DND-41 (cell line): ENCODE data around the gene SEPHS1.

Experiments used
- ATAC-seq: fragments of 200-7000 bp; cut with Tn5 transposase; 3 replicates; pipeline ENCODE4 v1.9.1; 2021; ENCODE audit warnings: low read depth; ENCODE audit not compliant: insufficient read depth
- DNase-seq: peaks from one replicate; pipeline ENCODE4 v3.0.0-alpha.2; 2020
- H2AFZ ChIP-seq: 2 replicates; pipeline ENCODE4 v1.6.0; 2012; ENCODE audit warnings: low read depth, low read length
- H3K27ac ChIP-seq: 2 replicates; pipeline ENCODE4 v1.5.1; 2012; ENCODE audit warnings: low read length, inconsistent platforms
- H3K27me3 ChIP-seq: fragments of 200-600 bp; sonication (generic); 2 replicates; pipeline ENCODE4 v1.6.0; 2012; ENCODE audit warnings: low read length, mild to moderate bottlenecking, inconsistent platforms; ENCODE audit not compliant: insufficient read depth, poor library complexity
- H3K36me3 ChIP-seq: 2 replicates; pipeline ENCODE4 v1.5.1; 2012; ENCODE audit warnings: low read length, inconsistent platforms; ENCODE audit not compliant: insufficient read depth
- H3K4me1 ChIP-seq: 2 replicates; pipeline ENCODE4 v1.5.1; 2012; ENCODE audit warnings: mild to moderate bottlenecking, low read length; ENCODE audit not compliant: insufficient read depth
- H3K4me2 ChIP-seq: 2 replicates; pipeline ENCODE4 v1.6.0; 2012; ENCODE audit warnings: mild to moderate bottlenecking, moderate library complexity, low read length, inconsistent platforms; ENCODE audit not compliant: insufficient read depth
- H3K4me3 ChIP-seq, 2 experiments: fragments of 200-600 bp in 1 of 2; shearing (Covaris generic) in 1 of 2; 2 replicates each; pipeline ENCODE4 v1.5.1; 2012 to 2016; ENCODE audit warnings: inconsistent platforms in 2 of 2, low read length in 2 of 2, mild to moderate bottlenecking in 2 of 2, low read depth in 1 of 2, moderate library complexity in 1 of 2
- H3K79me2 ChIP-seq: 2 replicates; pipeline ENCODE4 v1.6.0; 2012; ENCODE audit warnings: low read length, inconsistent platforms; ENCODE audit not compliant: insufficient read depth
- H3K9ac ChIP-seq: 2 replicates; pipeline ENCODE4 v1.6.0; 2012; ENCODE audit warnings: low read depth, mild to moderate bottlenecking, inconsistent platforms, low read length, moderate library complexity
- H3K9me3 ChIP-seq: 2 replicates; pipeline ENCODE4 v1.5.1; 2012; ENCODE audit warnings: low read length, moderate library complexity, mild to moderate bottlenecking, inconsistent platforms; ENCODE audit not compliant: insufficient read depth, severe bottlenecking
- H4K20me1 ChIP-seq: 2 replicates; pipeline ENCODE4 v1.6.0; 2012; ENCODE audit warnings: low read length; ENCODE audit not compliant: insufficient read depth
- EZH2 ChIP-seq: IDR thresholded peaks from 3 replicates; pipeline ENCODE4 v1.6.1; 2012; ENCODE audit warnings: borderline replicate concordance, low read depth, mild to moderate bottlenecking, moderate library complexity, low read length, inconsistent platforms; ENCODE audit not compliant: severe bottlenecking
- TF ChIP-seq, protein P1 (sequence below): IDR thresholded peaks from 2 replicates; pipeline ENCODE4 v1.5.1; 2012; ENCODE audit warnings: borderline replicate concordance, low read length, moderate library complexity, mild to moderate bottlenecking; ENCODE audit not compliant: poor library complexity, severe bottlenecking; ENCODE audit errors: extremely low read depth

SEPHS1 gene

GRCh38 chr10:13296476-13296875, 51.6 kb downstream of the SEPHS1 start:
- no peak for DNase-seq
- no peak for TF ChIP-seq EZH2
- no peak overlapping the region for H3K4me2 ChIP-seq

DNA sequence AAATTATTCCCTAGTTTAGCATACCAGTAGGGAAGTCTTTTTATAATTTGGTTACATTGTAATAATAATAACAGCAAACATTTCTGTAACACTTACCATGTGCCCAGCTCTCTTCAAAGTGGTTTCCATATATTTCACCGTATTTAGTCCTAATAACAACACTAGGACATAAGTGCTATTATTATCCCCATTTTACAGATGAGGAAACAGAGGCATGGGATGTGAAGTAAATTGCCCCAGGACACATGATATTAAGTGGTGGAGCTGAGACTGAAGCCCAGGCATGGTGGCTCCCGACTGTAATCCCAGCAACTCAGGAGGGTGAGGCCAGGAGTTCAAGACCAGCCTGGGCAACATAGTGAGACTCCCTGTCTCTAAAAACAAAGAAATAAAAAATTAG, 53.3 kb downstream of the SEPHS1 start:
- no peaks in the 10 kb centered on the region for H3K9me3 ChIP-seq
- no peak overlapping the region for H3K4me2 ChIP-seq
- H3K36me3 ChIP-seq: no peaks in the 10 kb centered on the region
- no peaks in the 10 kb centered on the region for H4K20me1 ChIP-seq
- TF ChIP-seq, protein P1, sequence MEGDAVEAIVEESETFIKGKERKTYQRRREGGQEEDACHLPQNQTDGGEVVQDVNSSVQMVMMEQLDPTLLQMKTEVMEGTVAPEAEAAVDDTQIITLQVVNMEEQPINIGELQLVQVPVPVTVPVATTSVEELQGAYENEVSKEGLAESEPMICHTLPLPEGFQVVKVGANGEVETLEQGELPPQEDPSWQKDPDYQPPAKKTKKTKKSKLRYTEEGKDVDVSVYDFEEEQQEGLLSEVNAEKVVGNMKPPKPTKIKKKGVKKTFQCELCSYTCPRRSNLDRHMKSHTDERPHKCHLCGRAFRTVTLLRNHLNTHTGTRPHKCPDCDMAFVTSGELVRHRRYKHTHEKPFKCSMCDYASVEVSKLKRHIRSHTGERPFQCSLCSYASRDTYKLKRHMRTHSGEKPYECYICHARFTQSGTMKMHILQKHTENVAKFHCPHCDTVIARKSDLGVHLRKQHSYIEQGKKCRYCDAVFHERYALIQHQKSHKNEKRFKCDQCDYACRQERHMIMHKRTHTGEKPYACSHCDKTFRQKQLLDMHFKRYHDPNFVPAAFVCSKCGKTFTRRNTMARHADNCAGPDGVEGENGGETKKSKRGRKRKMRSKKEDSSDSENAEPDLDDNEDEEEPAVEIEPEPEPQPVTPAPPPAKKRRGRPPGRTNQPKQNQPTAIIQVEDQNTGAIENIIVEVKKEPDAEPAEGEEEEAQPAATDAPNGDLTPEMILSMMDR: no peak
- TF ChIP-seq EZH2: no peak
- H3K9ac ChIP-seq: no peak overlapping the region
- ATAC-seq (no peak), DNase-seq (no peak)
- no peak overlapping the region for H3K4me3 ChIP-seq
- H3K79me2 ChIP-seq: no peaks in the 10 kb centered on the region
- H3K4me1 ChIP-seq: peaks cover 9% of the 10 kb centered on the region
- no peaks in the 10 kb centered on the region for H3K27me3 ChIP-seq
- H2AFZ ChIP-seq: no peak overlapping the region
- H3K27ac ChIP-seq: no peak overlapping the region

More at GRCh38 chr10:13296476-13296875, 51.6 kb downstream of the SEPHS1 start:
- Histone ChIP-seq H4K20me1 (no peaks in the 10 kb centered on the region), H3K4me3 (no peak overlapping the region), H3K27me3 (no peaks in the 10 kb centered on the region), H3K4me1 (peaks cover 24% of the 10 kb centered on the region), H3K9ac (no peak overlapping the region), H3K36me3 (no peaks in the 10 kb centered on the region), H3K27ac (no peak overlapping the region), H3K79me2 (peaks cover 6% of the 10 kb centered on the region), H3K9me3 (no peaks in the 10 kb centered on the region), H2AFZ (no peak overlapping the region)
- no peak for ATAC-seq

DNA sequence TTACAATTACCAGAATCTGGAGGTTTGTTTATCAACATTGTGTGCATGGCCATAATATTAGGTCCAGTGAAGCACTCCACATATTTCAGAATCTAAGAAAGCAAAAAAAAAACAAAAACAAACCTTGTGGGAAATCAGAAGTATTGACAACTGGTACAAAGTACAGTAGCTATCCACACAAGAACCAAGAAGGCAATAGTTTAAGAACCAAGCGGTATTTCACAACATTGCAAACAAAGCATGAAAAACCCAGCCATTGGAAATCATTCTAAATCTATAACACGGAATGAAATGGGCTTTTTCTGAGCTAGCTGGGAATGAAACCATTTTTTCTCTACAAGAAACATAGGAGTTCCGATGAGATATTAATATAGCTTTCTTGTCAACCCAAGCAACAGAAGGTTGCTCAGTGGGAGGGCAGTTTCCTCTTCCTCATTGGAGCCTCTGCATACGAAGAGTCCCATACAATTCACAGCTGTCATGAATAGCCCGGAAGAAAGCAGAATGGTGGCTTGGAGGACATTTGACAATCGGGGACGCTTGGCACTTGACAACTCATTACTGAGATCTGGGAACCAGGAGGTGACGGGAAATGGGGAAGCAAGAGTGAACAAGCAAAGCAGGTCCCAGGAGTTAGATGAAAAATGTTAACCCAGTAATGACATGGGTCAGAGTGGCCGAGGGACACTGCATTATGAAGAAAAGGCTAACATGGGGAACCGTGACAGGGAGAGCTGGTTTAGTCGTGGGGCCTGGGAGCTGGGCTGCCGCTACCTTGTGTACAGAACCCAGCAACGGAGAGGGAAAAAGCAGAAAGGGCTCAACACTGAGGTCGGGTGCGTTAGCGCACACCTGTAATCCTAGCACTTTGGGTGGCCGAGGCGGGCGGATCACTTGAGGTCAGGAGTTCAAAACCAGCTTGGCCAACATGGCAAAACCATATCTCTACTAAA, 56.0 kb downstream of the SEPHS1 start:
- no peak for TF ChIP-seq EZH2
- TF ChIP-seq, protein P1: no peak
- ATAC-seq: no peak
- Histone ChIP-seq H3K4me2 (no peak overlapping the region), H4K20me1 (no peaks in the 10 kb centered on the region), H3K79me2 (no peaks in the 10 kb centered on the region), H3K9me3 (no peaks in the 10 kb centered on the region), H3K4me1 (no peaks in the 10 kb centered on the region), H3K27ac (no peak overlapping the region), H2AFZ (no peak overlapping the region), H3K27me3 (no peaks in the 10 kb centered on the region), H3K36me3 (no peaks in the 10 kb centered on the region), H3K9ac (no peak overlapping the region), H3K4me3 (no peak overlapping the region)
- no peak for DNase-seq

DNA sequence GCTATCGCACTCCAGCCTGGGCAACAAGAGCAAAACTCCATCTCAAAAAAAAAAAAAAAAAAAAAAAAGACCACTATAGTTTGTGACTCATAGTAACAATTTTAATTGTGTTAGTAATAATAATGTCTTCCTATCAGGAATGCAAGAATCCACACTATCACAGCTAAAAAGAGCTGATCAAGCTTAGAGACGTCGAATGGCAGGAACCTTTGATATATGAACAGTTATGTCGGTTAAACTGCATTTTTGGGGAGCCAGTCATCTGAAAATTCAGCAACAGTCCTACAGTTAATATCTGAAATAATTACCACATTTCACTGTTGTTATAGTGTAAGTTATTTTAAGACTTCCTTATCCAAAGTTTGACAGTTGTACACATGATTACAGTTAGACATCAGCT, 57.0 kb downstream of the SEPHS1 start:
- TF ChIP-seq, protein P1: no peak
- no peak for TF ChIP-seq EZH2
- no peaks in the 10 kb centered on the region for H3K27me3 ChIP-seq
- no peak overlapping the region for H2AFZ ChIP-seq
- no peak overlapping the region for H3K27ac ChIP-seq
- H4K20me1 ChIP-seq: no peaks in the 10 kb centered on the region
- ATAC-seq (no peak), DNase-seq (no peak)
- no peak overlapping the region for H3K4me2 ChIP-seq
- no peaks in the 10 kb centered on the region for H3K4me1 ChIP-seq
- no peak overlapping the region for H3K9ac ChIP-seq
- H3K79me2 ChIP-seq: no peaks in the 10 kb centered on the region
- no peaks in the 10 kb centered on the region for H3K9me3 ChIP-seq
- H3K36me3 ChIP-seq: no peaks in the 10 kb centered on the region
- no peak overlapping the region for H3K4me3 ChIP-seq
